ENCODE measurements around the gene RPA3.

GRCh38 chr7:7642081-7642480 is 76.3 kb downstream of the RPA3 start:
- no peak for TF ChIP-seq EZH2 (IDR thresholded peaks at IDR 0.05; ENCODE audit: insufficient read depth, poor library complexity, severe bottlenecking)
- no peak for TF ChIP-seq EZH2phosphoT487 (IDR thresholded peaks at IDR 0.05; ENCODE audit: insufficient read depth, low read depth)

All from GM23248 (cell line).